Right ventricle myocardium inferior (tissue), 1 donor: ENCODE data around the gene SLC24A2. TPM values are rescaled to one million over a fixed set of nuclear protein-coding genes. Genes with fewer than 3 reads are reported as not detected.
"Not testable (repeated sequence)": the region's sequence is repeated elsewhere in the genome, so short reads cannot be mapped to it uniquely, and the experiment has no call there.

ENCODE experiments used
- ATAC-seq: fragments of 200-7000 bp; cut with Tn5 transposase; one replicate; pipeline ENCODE4 v1.9.1; 2020; ENCODE audit warnings: mild to moderate bottlenecking, moderate library complexity
- DNase-seq: peaks from one replicate; pipeline ENCODE4 v3.0.0; 2021; ENCODE audit errors: missing footprints
- intact Hi-C: fragments of 100-400 bp; cut with DNase I; formaldehyde crosslinking; loops from one replicate; pipeline ENCODE4 v1.11.0; 2022
- long read RNA-seq: library from polyadenylated mRNA; unstranded; transcript quantifications from one replicate; pipeline ENCODE4 v2.0.0, GENCODE V29; 2021
- total RNA-seq: library from RNA; stranded (reverse); fragmentation: NEBNext Ultra II Directional; extraction: Animal tissue kit (Norgen Biotek cat#: 25700); gene quantifications from one replicate; pipeline ENCODE4 v1.2.1, GENCODE V29; 2021
- donor health status: DM: no; HTN: yes; CAD: no; lungs with severe emphysema.

SLC24A2 gene
- total RNA-seq, result 0.14 TPM
- long read RNA-seq, result 0 reads

GRCh38 chr9:19788614-19789271 is at the start of gene SLC24A2:
TSS of gene SLC24A2 (minus strand) at chr9:19789037.
- no peak for ATAC-seq
- intact Hi-C loops, result no loop called here
- DNase-seq, result no peak

GRCh38 chr9:19833331-19833730 is 44.5 kb upstream of the SLC24A2 start:
- DNase-seq, intact Hi-C loops, ATAC-seq: not testable (repeated sequence)

- DNase-seq, result no peak
Measured at GRCh38 chr9:19830796-19831195, 42.0 kb upstream of the SLC24A2 start.

DNA sequence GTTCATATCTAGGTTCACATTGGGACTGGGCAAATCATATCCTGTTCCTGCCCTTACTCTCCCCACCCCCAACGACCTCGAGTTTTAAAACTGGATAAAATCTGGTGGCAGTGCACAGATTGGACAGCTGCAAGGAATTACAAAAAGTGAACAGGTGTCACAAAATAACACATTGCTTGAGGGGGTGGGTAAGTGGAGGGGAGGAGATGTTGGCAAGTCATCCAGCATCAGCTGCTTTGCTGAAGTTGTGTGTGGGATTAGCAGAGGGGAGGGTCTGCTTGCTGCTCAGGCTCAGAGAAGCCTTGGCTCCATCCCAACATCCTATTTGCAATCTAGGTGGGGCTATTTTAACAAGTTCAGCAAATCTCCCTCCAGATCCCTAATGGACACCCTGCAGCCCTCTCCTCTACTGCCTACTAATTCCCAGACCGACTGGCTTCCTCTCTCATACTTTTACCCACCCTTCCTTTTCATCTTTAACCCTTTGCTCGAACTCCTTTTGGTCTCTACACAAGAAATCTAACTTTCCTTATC is 39.8 kb upstream of the SLC24A2 start:
- ATAC-seq (no peak), DNase-seq (no peak)
- intact Hi-C loops, result no loop called here

More at GRCh38 chr9:19830796-19831195, 42.0 kb upstream of the SLC24A2 start:
- intact Hi-C loops, result no loop called here
- ATAC-seq, result no peak

- ATAC-seq, result no peak
- intact Hi-C loops, result no loop called here
- DNase-seq, result no peak
Measured at GRCh38 chr9:19816769-19817168, 27.9 kb upstream of the SLC24A2 start.

GRCh38 chr9:19812194-19812593 is 23.4 kb upstream of the SLC24A2 start:
- DNase-seq (no peak), ATAC-seq (no peak)
- intact Hi-C loops, result no loop called here

DNA sequence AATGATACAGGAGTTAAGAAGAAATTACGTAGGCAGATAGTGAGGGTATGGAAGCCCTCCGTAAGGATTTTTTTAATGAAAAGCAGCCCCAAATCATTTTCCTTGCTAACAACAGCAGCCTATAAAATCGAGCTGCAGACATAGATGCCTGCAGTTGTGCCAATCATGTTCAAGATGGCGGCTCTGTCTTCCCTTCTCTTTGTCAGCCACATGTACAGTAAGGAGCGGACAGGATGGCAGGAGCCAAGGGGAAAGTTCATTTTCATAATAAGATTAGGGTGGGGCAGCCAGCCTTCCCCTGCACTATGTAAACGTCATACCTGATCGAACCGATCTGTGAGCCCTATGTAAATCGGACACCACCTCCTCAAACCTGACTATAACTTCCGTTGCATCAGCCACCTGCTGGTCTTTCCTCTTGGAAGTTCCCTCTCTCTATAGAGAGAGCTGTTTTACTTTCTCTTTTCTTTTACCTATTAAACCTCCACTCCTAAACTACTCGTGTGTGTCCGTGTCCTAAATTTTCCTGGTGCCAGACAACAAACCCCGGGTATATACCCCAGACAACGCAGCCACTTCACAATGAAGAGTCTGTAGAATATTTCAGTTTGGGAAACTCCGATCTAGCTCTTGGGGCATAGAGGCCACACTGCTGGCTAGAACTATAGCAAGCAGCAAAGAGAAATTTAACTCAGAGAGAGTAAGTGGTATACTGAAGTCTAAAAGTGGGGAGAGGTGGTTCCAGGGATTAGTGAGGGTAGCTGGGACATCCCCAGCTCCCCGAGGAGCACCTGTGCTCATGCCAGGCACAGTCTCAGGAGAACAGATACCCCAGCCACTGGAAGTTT is 20.8 kb upstream of the SLC24A2 start:
- ATAC-seq (no peak), DNase-seq (no peak)
- intact Hi-C loops, result no loop called here

DNA sequence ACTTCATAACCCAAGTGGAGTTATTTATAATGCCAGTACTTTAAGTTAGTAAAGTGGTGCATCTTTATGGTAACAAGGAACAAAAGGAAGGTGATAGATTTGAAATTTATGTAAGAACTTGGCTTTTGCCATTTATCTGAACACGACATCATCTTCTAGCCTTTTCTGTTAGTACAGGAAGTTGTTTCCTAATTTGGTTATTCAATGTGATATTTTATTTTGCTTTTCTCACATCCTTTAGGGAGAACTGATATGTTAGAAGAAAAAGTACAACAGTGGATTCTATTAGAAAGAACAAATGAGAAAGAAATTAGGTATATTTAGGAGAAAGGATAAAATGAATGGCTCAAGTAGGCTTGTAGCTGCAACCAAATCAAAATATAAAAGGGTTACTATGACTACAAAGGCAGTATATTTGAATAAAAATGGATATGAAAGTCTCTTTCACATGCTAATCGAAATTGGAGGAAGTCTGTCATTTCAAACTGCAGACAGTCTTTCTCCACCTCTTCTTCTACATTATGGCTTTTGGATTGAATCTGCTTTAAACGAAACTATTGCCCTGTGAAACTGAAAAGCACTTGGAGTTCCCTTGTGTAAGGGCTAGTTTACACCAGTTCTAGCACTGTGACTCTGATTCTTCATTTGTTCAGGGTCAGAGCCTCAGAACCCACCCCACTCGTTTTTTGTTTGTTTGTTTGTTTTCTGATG is 18.5 kb upstream of the SLC24A2 start:
- ATAC-seq (no peak), DNase-seq (no peak)
- intact Hi-C loops, result no loop called here

DNA sequence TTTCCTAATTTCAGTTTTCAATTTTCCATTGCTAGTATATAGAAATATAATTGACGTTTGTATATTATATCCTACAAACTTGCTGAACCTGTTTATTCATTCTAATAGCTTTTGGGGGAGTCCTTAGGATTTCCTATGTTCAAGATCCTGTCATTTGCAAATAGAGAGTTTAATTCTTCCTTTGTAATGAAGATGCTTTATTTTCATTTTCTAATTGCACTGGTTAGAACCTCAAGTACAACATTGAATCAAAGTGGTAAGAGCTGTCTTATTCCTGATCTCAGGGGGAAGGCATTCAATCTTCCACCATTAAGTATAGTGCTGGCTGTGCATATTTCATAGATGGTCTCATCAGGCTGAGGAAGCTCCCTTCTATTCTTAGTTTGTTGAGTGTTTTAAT is 15.6 kb upstream of the SLC24A2 start:
- no peak for ATAC-seq
- intact Hi-C loops, result no loop called here

DNA sequence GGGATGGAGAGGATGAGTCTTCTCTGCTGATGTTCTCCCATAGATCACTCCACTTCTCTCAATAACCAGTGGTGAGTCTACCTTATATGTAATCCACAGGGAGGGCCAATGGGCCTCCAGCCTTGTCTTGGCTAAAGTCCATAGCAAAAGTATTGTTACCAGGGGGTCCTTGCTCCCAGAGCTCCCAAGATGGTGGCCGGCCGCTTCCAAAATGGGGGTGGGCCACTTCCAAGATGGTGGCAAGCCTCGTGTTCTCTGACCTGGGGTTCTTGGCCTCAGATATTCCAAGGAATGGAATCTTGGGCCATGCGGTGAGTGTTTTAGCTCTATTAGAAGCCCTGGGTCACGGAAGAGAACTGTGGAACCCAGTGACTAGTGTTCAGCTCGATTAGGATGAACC is 12.0 kb upstream of the SLC24A2 start:
- ATAC-seq, result no peak
- intact Hi-C loops, result no loop called here
- DNase-seq, result no peak

More for the DNA sequence above, 15.6 kb upstream of the SLC24A2 start:
- DNase-seq, result no peak

DNA sequence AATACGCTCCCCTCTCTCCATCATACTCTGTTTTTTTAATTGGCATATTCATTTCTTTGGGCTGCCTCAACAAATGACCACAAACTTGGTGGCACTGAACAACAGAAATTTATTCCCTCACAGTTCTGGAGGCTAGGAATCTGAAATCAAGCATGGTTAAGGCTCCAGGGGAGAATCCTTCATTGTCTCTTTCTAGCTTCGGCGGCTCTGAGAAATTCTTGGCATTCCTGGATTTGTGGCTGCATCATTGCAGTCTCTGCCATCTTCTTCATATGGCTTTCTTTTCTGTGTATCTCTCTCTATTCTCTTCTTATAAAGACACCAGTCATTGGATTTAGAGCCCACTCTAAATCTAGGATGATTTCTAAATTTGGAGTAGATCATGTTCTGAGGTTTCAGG is 10.9 kb upstream of the SLC24A2 start:
- intact Hi-C loops, result no loop called here
- DNase-seq (no peak), ATAC-seq (no peak)

DNA sequence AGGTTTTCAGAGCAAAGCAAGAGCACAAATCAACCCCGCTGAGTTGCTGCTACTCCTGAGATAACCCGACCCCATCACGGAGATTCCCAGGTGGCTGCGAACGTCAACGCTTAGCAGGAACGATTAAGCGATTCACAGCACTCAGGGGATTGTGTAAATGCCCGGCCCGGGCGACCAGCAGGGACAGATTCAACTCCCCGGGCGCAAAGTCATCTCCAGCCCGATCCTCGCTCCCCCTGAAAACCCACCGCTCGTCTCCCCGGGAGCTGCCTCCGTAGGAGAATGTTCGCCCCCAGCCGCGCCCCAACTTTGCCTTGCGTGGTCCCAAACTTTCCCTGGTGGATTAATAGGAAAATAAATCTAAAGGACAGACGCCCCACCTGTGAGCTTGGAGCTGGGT is 685 bp downstream of the SLC24A2 start:
- intact Hi-C loops, result no loop called here
- DNase-seq (no peak), ATAC-seq (no peak)

DNA sequence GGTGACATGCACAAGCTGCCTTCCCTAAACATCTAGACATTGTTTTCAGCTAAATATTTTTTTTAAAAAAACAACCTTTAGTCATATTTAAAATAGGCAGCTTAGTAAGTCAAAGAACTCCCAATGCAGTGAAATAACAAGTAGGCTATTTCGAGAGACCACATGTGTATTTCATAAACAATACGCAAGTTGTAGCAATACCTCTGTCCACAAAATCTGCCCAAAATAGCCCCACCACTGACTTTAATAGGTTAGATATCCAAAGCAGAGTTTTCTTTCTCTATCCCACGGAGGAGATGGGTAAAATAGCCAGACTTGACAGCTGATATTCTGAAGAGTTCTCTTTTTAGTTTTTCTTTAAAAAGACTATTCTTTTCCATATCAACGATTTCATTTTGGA is 1.2 kb downstream of the SLC24A2 start:
- ATAC-seq, result no peak
- DNase-seq, result no peak
- intact Hi-C loops, result no loop called here

DNA sequence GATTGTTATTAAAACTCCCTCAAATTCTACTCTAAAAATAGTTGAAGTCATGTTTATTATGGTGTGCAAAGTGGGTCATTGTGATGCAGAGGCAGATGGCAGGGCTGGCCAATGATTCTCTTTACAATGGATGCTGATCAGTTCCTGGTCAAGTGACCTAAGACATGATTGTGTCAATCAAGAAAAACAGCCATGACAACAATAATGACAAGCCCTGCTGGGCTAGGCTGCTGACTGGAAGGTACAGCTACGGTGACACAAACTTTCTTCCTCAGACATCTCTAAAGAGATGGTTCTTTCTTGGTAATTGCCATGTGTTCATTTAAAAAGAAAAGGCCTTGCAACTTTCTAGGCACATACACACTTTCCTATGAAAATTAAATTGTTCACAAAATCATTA is 3.6 kb downstream of the SLC24A2 start:
- intact Hi-C loops, result no loop called here
- DNase-seq, result no peak
- ATAC-seq, result no peak

DNA sequence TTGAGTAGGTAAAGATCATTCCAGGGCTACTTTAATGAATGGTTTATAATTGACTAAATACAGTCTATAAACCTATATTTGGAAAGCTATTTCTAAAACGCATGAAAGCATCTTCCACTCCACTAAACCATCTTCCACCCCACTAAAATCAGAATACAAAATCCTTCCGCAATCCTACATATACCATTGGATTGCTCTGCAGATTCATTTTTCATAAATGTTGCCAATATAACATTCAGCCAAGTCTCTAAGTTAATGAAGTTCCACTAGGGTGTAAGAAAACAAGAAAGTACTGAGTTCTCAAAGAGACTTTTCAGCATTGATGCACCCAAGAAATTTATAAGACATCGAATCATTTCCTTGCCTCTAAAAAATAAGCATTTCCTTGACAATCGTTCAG is 4.7 kb downstream of the SLC24A2 start:
- intact Hi-C loops, result no loop called here
- ATAC-seq (no peak), DNase-seq (no peak)

DNA sequence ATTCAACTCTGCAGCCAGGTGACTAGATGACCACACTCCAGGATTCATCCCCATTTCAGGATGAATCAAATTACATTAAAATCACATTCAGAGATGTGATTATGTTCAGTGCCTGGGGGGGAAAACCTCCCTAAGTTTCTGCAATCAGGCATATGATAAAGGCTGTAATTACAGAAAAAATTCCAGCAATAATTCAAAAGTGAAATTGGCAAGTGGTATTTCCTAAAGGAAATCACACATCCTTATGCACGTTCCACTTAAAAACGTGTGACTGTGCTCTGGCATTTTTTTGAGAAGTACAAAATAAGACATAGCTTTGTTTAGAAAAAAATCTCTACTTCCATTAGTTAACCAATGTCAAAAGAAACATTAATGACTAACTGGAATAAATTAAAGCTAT is 5.3 kb downstream of the SLC24A2 start:
- ATAC-seq (no peak), DNase-seq (no peak)
- intact Hi-C loops, result no loop called here

- no peak for ATAC-seq
- intact Hi-C loops, result no loop called here
- DNase-seq, result no peak
Measured at GRCh38 chr9:19782005-19782404, 6.8 kb downstream of the SLC24A2 start.

- DNase-seq (no peak), ATAC-seq (no peak)
- intact Hi-C loops, result no loop called here
Measured at GRCh38 chr9:19781240-19781639, 7.6 kb downstream of the SLC24A2 start.

GRCh38 chr9:19771446-19771845 is 17.4 kb downstream of the SLC24A2 start:
- no peak for ATAC-seq
- intact Hi-C loops, result no loop called here
- DNase-seq, result no peak

GRCh38 chr9:19770973-19771372 is 17.9 kb downstream of the SLC24A2 start:
- no peak for ATAC-seq
- intact Hi-C loops, result no loop called here
- no peak for DNase-seq
